Stomach (tissue), 9 donors: ENCODE data around the gene TMEM267. TPM values are rescaled to one million over a fixed set of nuclear protein-coding genes. Genes with fewer than 3 reads are reported as not detected.

ENCODE experiments used
- DNase-seq, 2 donors: peaks; one replicate each; pipeline versions ENCODE4 v3.0.0 to v3.0.0-alpha.2; 2013 to 2019
- H3K27ac ChIP-seq, 5 donors: fragments of 200-600 bp in 4 of 5; sonication (generic) in 4 of 5; one replicate each; pipeline ENCODE4 v1.5.1; 2013 to 2019; ENCODE audit warnings: mild to moderate bottlenecking in 1 of 5, moderate library complexity in 1 of 5
- H3K27me3 ChIP-seq, 3 donors: fragments of 200-600 bp; sonication (generic); one replicate each; pipeline ENCODE4 v1.5.1; 2017 to 2019; ENCODE audit warnings: mixed run types in 1 of 3
- H3K36me3 ChIP-seq, 4 donors: fragments of 200-600 bp; sonication (generic); 1 replicate in 3 of 4; 2 replicates in 1 of 4; pipeline ENCODE4 v1.5.1; 2016 to 2019
- H3K4me1 ChIP-seq, 4 donors: fragments of 200-600 bp; sonication (generic); one replicate each; pipeline ENCODE4 v1.5.1; 2016 to 2019
- H3K4me3 ChIP-seq, 4 donors: fragments of 200-600 bp; sonication (generic) in 3 of 4; one replicate each; pipeline ENCODE4 v1.5.1; 2016 to 2019; ENCODE audit warnings: mild to moderate bottlenecking in 1 of 4
- H3K9me3 ChIP-seq, 4 donors: fragments of 200-600 bp; sonication (generic); one replicate each; pipeline ENCODE4 v1.5.1; 2016 to 2019
- CTCF ChIP-seq, 7 experiments: fragments of 450-650 bp in 4 of 7; fragments of 200-600 bp in 3 of 7; sonication (generic) in 3 of 7; IDR thresholded peaks; one replicate each; pipeline ENCODE4 v1.5.1; 2016 to 2019; ENCODE audit warnings: antibody characterized with exemption in 7 of 7, control low read depth in 2 of 7, mild to moderate bottlenecking in 1 of 7
- EP300 ChIP-seq: sonication (generic); formaldehyde crosslinking; IDR thresholded peaks from one replicate; pipeline ENCODE4 v1.6.1; 2017; ENCODE audit warnings: antibody characterized with exemption
- POLR2A ChIP-seq, 4 donors: fragments of 450-650 bp; IDR thresholded peaks; one replicate each; pipeline ENCODE4 v1.6.1; 2016; ENCODE audit warnings: antibody characterized with exemption in 4 of 4, control low read depth in 2 of 4, mild to moderate bottlenecking in 1 of 4, moderate library complexity in 1 of 4
- POLR2AphosphoS5 ChIP-seq, 3 donors: sonication (generic); formaldehyde crosslinking; IDR thresholded peaks; one replicate each; pipeline ENCODE4 v1.6.1; 2016; ENCODE audit warnings: antibody characterized with exemption in 3 of 3
- WGBS, 5 donors: extraction: QIAGEN DNeasy Blood & Tissue Kit in 3 of 5; methylation state at CpG; one replicate each; pipeline versions ENCODE4 v1.1.5 to v1.1.7; 2013 to 2018; 5-methylcytosine and 5-hydroxymethylcytosine counted together
- intact Hi-C: fragments of 100-400 bp; cut with DNase I; formaldehyde crosslinking; loops from one replicate; pipeline ENCODE4 v1.15.1; 2023; ENCODE audit warnings: low total_unique reads
- polyA plus RNA-seq, 3 donors: library from polyadenylated mRNA; stranded (reverse); fragments of 200-250 nt; gene quantifications; one replicate each; pipeline ENCODE4 v1.2.3, GENCODE V29; 2013
- total RNA-seq, 5 donors: library from RNA; depleted of rRNA; stranded (reverse); fragments of >200 nt; gene quantifications; one replicate each; pipeline versions ENCODE4 v1.1.0 to v1.2.3, GENCODE V29; 2014 to 2016
- donor health status: healthy with polysubstance abuse.
- donor health status: Bipolar disorder and iron deficiency.
- donor health status: healthy.

Gene TMEM267
- total and polyA plus RNA-seq, 8 donors = 1.7 to 51.3 (median 7.9) TPM

GRCh38 chr5:43400082-43400481, 83.6 kb downstream of the TMEM267 start:
- intact Hi-C loops = no loop called here
- peaks cover 0 to 20% (median 8%) of the 10 kb centered on the region in 4 donors for H3K4me1 ChIP-seq

GRCh38 chr5:43396762-43397304, 86.8 kb downstream of the TMEM267 start:
- WGBS, 5 donors = 1 to 3% (median 3%) methylated on average over 53 of the region's 53 CpGs
- intact Hi-C loops = no loop called here

More at GRCh38 chr5:43400082-43400481, 83.6 kb downstream of the TMEM267 start:
- Histone ChIP-seq H3K27ac (no peak overlapping the region), H3K9me3 (no peaks in the 10 kb centered on the region), H3K27me3 (peaks cover 0 to 6% (median 0%) of the 10 kb centered on the region in 3 donors), H3K36me3 (no peaks in the 10 kb centered on the region), H3K4me3 (no peak overlapping the region)
- DNase-seq = no peak
- TF ChIP-seq POLR2A (IDR thresholded peaks at IDR 0.05) = no peak
- no peak for TF ChIP-seq POLR2AphosphoS5 (IDR thresholded peaks at IDR 0.05)
- no peak for TF ChIP-seq EP300
- peak in 1 of 7 experiments; percentile 26 for TF ChIP-seq CTCF (IDR thresholded peaks at IDR 0.05)
- 80 to 98% (median 92%) methylated on average over 3 of the region's 3 CpGs for WGBS, 5 donors

More at GRCh38 chr5:43396762-43397304, 86.8 kb downstream of the TMEM267 start:
- peaks cover 0 to 6% (median 0%) of the 10 kb centered on the region in 3 donors for H3K27me3 ChIP-seq
- H3K9me3 ChIP-seq = no peaks in the 10 kb centered on the region
- H3K27ac ChIP-seq = peak overlapping the region; percentile 74 to 85 (median 77)
- TF ChIP-seq EP300 = no peak
- no peak for TF ChIP-seq POLR2A (IDR thresholded peaks at IDR 0.05)
- TF ChIP-seq POLR2AphosphoS5 (IDR thresholded peaks at IDR 0.05) = peak in 2 of 3 donors; percentile 21 to 64
- TF ChIP-seq CTCF (IDR thresholded peaks at IDR 0.05) = no peak
- peaks cover 0 to 20% (median 10%) of the 10 kb centered on the region in 4 donors for H3K4me1 ChIP-seq
- H3K4me3 ChIP-seq = peak overlapping the region; percentile 53 to 62 (median 54)
- H3K36me3 ChIP-seq = no peaks in the 10 kb centered on the region
- peak; percentile 66 to 75 for DNase-seq

Other genes starting within 250 kb of the TMEM267 start
- gene HMGCS1, start 170.5 kb downstream of the TMEM267 start, total RNA-seq = 10 to 100 TPM in 4 of 5 donors, 1 to 10 TPM in 1; 2.9 to 97.9 (median 46.0) TPM
- 10 to 100 TPM; 38.2 to 87.5 (median 46.6) TPM for gene HMGCS1, start 170.5 kb downstream of the TMEM267 start, polyA plus RNA-seq
- gene CCL28, start 71.5 kb downstream of the TMEM267 start, total RNA-seq = 10 to 100 TPM in 1 of 5 donors, 1 to 10 TPM in 2, under 1 TPM in 1, not detected in 1; 0.45 to 23.3 (median 7.4) TPM
- gene CCL28, start 71.5 kb downstream of the TMEM267 start, polyA plus RNA-seq = 10 to 100 TPM in 1 of 3 donors, 1 to 10 TPM in 2; 7.1 to 11.0 (median 8.9) TPM
- gene C5orf34, start 31.3 kb upstream of the TMEM267 start, total RNA-seq = 1 to 10 TPM in 4 of 5 donors, not detected in 1; 1.2 to 7.2 (median 2.9) TPM
- gene C5orf34, start 31.3 kb upstream of the TMEM267 start, polyA plus RNA-seq = 1 to 10 TPM in 1 of 3 donors, under 1 TPM in 1, not detected in 1; 1.00 to 1.5 TPM
- gene PAIP1, start 73.2 kb upstream of the TMEM267 start, total RNA-seq = 10 to 100 TPM in 4 of 5 donors, 1 to 10 TPM in 1; 3.8 to 93.6 (median 42.5) TPM
- gene PAIP1, start 73.2 kb upstream of the TMEM267 start, polyA plus RNA-seq = 10 to 100 TPM; 43.3 to 68.6 (median 58.3) TPM
- 100 to 1,000 TPM in 1 of 5 donors, 10 to 100 TPM in 3, 1 to 10 TPM in 1; 8.7 to 127 (median 39.8) TPM for gene NNT, start 119.3 kb upstream of the TMEM267 start, total RNA-seq
- gene NNT, start 119.3 kb upstream of the TMEM267 start, polyA plus RNA-seq = 10 to 100 TPM; 12.5 to 21.2 (median 13.8) TPM